Measurements from ENCODE around the gene MGAT4C. TPM values are rescaled to one million over a fixed set of nuclear protein-coding genes. Genes with fewer than 3 reads are reported as not detected.

MGAT4C gene
- total RNA-seq, 1 donor from 2014 or later, result 0.46 TPM

DNA sequence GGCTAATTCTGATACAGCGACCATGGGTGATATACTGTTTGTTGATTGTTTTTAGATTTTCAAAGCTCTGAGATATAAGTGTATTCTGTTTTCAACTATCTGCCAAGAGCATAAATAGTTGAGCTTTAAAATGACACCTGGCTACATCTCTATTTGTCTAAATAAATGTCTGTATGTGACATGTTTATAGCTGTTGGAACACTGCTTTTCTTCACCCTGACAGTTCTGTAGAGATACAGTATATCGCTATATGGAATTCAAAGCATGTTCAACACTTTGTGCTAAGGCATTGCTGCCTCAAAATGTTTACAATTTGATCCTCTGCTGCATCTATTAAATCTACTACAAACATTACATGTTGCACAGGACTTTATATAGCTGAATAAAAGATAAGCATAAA, 27.4 kb upstream of the MGAT4C start:
- no peaks in the 10 kb centered on the region for H3K27me3 Mint-ChIP-seq (ENCODE audit: unreplicated experiment)
- no peak for DNase-seq (ENCODE audit: extremely low spot score, unreplicated experiment)
- H3K9me3 Mint-ChIP-seq (ENCODE audit: unreplicated experiment), result peaks cover 1% of the 10 kb centered on the region
- TF ChIP-seq, protein P1, sequence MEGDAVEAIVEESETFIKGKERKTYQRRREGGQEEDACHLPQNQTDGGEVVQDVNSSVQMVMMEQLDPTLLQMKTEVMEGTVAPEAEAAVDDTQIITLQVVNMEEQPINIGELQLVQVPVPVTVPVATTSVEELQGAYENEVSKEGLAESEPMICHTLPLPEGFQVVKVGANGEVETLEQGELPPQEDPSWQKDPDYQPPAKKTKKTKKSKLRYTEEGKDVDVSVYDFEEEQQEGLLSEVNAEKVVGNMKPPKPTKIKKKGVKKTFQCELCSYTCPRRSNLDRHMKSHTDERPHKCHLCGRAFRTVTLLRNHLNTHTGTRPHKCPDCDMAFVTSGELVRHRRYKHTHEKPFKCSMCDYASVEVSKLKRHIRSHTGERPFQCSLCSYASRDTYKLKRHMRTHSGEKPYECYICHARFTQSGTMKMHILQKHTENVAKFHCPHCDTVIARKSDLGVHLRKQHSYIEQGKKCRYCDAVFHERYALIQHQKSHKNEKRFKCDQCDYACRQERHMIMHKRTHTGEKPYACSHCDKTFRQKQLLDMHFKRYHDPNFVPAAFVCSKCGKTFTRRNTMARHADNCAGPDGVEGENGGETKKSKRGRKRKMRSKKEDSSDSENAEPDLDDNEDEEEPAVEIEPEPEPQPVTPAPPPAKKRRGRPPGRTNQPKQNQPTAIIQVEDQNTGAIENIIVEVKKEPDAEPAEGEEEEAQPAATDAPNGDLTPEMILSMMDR (IDR thresholded peaks at IDR 0.05), result no peak
- no peak overlapping the region for H3K27ac Mint-ChIP-seq (ENCODE audit: unreplicated experiment)
- no peak overlapping the region for H3K4me3 Mint-ChIP-seq (ENCODE audit: unreplicated experiment)
- no peaks in the 10 kb centered on the region for H3K4me1 Mint-ChIP-seq (ENCODE audit: unreplicated experiment)
- H3K36me3 Mint-ChIP-seq (ENCODE audit: unreplicated experiment), result no peaks in the 10 kb centered on the region

DNA sequence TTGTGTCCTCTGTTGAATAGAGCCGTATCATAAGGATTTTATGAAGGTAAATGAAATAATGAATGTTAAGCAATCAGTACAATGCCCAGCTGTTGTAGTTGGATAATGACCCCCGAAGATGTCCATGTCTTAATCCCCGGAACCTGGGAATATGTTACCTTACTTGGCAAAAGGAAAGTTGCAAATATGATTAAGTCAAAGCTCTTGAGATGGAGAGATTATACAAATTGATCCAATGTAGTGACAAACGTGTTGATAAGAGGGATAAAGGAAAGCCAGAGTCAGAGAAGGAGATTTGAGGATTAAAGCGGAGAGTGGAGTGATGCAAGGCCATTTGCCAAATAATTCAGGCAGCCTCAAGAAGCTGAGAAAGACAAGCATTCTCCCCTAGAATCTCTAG, 19.2 kb upstream of the MGAT4C start:
- Mint-ChIP-seq H3K36me3 (ENCODE audit: unreplicated experiment) (no peaks in the 10 kb centered on the region), H3K4me3 (ENCODE audit: unreplicated experiment) (no peak overlapping the region), H3K27ac (ENCODE audit: unreplicated experiment) (no peak overlapping the region), H3K9me3 (ENCODE audit: unreplicated experiment) (peaks cover 3% of the 10 kb centered on the region), H3K27me3 (ENCODE audit: unreplicated experiment) (no peaks in the 10 kb centered on the region), H3K4me1 (ENCODE audit: unreplicated experiment) (no peaks in the 10 kb centered on the region)
- no peak for DNase-seq (ENCODE audit: extremely low spot score, unreplicated experiment)
- TF ChIP-seq, protein P1 (IDR thresholded peaks at IDR 0.05), result no peak

- H3K4me1 Mint-ChIP-seq (ENCODE audit: unreplicated experiment), result no peaks in the 10 kb centered on the region
- H3K36me3 Mint-ChIP-seq (ENCODE audit: unreplicated experiment), result no peaks in the 10 kb centered on the region
- H3K27me3 Mint-ChIP-seq (ENCODE audit: unreplicated experiment), result no peaks in the 10 kb centered on the region
- H3K9me3 Mint-ChIP-seq (ENCODE audit: unreplicated experiment), result peaks cover 5% of the 10 kb centered on the region
- DNase-seq (ENCODE audit: extremely low spot score, unreplicated experiment), result no peak
- H3K27ac Mint-ChIP-seq (ENCODE audit: unreplicated experiment), result no peak overlapping the region
- TF ChIP-seq, protein P1 (IDR thresholded peaks at IDR 0.05), result no peak
- no peak overlapping the region for H3K4me3 Mint-ChIP-seq (ENCODE audit: unreplicated experiment)
These were observed 9.1 kb upstream of the MGAT4C start for GRCh38 chr12:86265329-86265695.

DNA sequence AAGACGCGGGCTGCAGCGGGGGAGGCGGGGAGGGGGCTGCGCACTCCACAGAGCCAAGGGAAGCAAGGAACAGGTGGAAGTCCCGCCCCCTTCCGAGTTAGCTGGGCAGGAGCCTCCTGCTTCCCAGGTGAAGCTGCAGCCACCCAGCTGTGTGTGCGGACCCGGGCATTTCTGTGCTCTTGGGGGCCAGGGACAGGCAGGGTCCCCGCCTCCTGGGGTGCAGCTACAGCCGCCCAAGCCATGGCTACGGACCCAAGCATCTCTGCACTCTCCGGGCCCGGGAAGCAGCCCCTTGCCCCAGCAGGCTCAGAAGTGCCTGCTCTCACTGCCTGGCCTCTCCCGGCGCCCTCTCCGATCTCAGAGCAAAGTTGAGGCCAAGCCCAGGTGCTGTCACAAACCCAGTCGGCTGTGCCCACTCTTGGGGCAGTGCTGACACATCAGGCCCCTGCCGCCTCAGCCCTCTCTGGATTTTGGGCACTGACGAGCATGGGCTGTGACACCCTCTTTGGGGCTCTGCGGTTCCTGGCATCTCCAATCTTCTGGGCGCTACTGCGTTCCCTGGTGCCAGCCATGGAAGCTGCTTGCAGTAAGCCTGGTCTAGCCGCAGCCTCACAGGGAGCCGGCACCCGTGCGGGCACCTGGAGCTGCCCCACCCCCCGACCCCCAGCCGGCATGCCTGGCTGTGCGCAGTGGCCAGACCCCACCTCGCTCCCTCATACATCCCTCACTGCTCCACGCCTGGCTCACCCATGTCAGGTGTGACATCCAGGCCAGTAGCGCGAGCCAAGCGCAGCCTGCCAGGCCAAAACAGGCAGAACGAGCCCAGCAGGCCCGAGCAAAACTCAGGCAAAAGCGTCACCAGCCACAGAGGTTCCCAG, 8.5 kb upstream of the MGAT4C start:
- no peaks in the 10 kb centered on the region for H3K27me3 Mint-ChIP-seq (ENCODE audit: unreplicated experiment)
- TF ChIP-seq, protein P1 (IDR thresholded peaks at IDR 0.05), result no peak
- H3K36me3 Mint-ChIP-seq (ENCODE audit: unreplicated experiment), result no peaks in the 10 kb centered on the region
- H3K4me3 Mint-ChIP-seq (ENCODE audit: unreplicated experiment), result no peak overlapping the region
- H3K27ac Mint-ChIP-seq (ENCODE audit: unreplicated experiment), result no peak overlapping the region
- no peaks in the 10 kb centered on the region for H3K4me1 Mint-ChIP-seq (ENCODE audit: unreplicated experiment)
- DNase-seq (ENCODE audit: extremely low spot score, unreplicated experiment), result no peak
- H3K9me3 Mint-ChIP-seq (ENCODE audit: unreplicated experiment), result peaks cover 5% of the 10 kb centered on the region

DNA sequence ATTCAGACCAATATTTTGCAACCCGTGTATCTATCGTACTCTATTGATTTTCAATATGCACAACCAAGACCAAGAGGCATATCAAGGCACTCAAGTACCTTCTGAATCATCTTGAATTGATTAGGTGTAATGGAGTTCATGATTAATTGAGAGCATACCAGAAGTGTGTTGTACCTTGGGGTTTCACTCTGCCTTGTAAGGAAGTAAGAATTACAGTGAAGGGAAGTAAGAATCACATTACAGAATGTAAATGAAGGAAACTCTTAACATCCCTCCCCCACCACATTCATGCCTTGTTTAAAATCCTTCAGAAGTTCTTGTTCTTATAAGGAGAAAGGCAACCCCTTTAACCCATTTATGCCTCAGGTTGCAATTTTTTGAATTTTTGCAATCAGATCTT, 5.4 kb upstream of the MGAT4C start:
- Mint-ChIP-seq H3K4me1 (ENCODE audit: unreplicated experiment) (no peaks in the 10 kb centered on the region), H3K9me3 (ENCODE audit: unreplicated experiment) (peaks cover 5% of the 10 kb centered on the region), H3K27me3 (ENCODE audit: unreplicated experiment) (no peaks in the 10 kb centered on the region), H3K4me3 (ENCODE audit: unreplicated experiment) (no peak overlapping the region), H3K36me3 (ENCODE audit: unreplicated experiment) (no peaks in the 10 kb centered on the region), H3K27ac (ENCODE audit: unreplicated experiment) (no peak overlapping the region)
- no peak for DNase-seq (ENCODE audit: extremely low spot score, unreplicated experiment)
- TF ChIP-seq, protein P1 (IDR thresholded peaks at IDR 0.05), result no peak
